Esophagus squamous epithelium (tissue), 5 donors: ENCODE measurements around the gene STRAP. TPM values are rescaled to one million over a fixed set of nuclear protein-coding genes. Genes with fewer than 3 reads are reported as not detected.

Experiments
- DNase-seq: peaks from one replicate; lab custom pipeline; 2025; lab: John Stamatoyannopoulos, UW
- H3K27ac ChIP-seq, 4 donors: fragments of 200-600 bp; sonication (generic); one replicate each; pipeline ENCODE4 v1.5.1; 2016 to 2019; ENCODE audit warnings: mild to moderate bottlenecking in 1 of 4
- H3K27me3 ChIP-seq, 4 donors: fragments of 200-600 bp; sonication (generic); 1 replicate in 3 of 4; 2 replicates in 1 of 4; pipeline versions ENCODE4 v1.5.1 to v1.6.0; 2017 to 2021; ENCODE audit warnings: antibody characterized with exemption in 1 of 4
- H3K36me3 ChIP-seq, 3 donors: fragments of 200-600 bp; sonication (generic); one replicate each; pipeline ENCODE4 v1.5.1; 2016 to 2019
- H3K4me1 ChIP-seq, 3 donors: fragments of 200-600 bp; sonication (generic); one replicate each; pipeline ENCODE4 v1.5.1; 2017 to 2019
- H3K4me3 ChIP-seq, 4 donors: fragments of 200-600 bp; sonication (generic); 1 replicate in 3 of 4; 2 replicates in 1 of 4; pipeline ENCODE4 v1.5.1; 2016 to 2019; ENCODE audit warnings: mild to moderate bottlenecking in 2 of 4, moderate library complexity in 1 of 4
- H3K9me3 ChIP-seq, 3 donors: fragments of 200-600 bp; sonication (generic); one replicate each; pipeline ENCODE4 v1.5.1; 2016 to 2019
- CTCF ChIP-seq, 6 experiments: fragments of 450-650 bp in 4 of 6; fragments of 200-600 bp in 2 of 6; sonication (generic) in 2 of 6; IDR thresholded peaks; one replicate each; pipeline ENCODE4 v1.5.1; 2016 to 2019; ENCODE audit warnings: antibody characterized with exemption in 6 of 6, mild to moderate bottlenecking in 4 of 6, moderate library complexity in 4 of 6
- POLR2A ChIP-seq, 4 donors: fragments of 450-650 bp; IDR thresholded peaks; one replicate each; pipeline ENCODE4 v1.6.1; 2017; ENCODE audit warnings: antibody characterized with exemption in 4 of 4, mild to moderate bottlenecking in 4 of 4, moderate library complexity in 3 of 4
- WGBS, 2 donors: methylation state at CpG; one replicate each; pipeline ENCODE4 v1.1.5; 2018; 5-methylcytosine and 5-hydroxymethylcytosine counted together
- intact Hi-C: fragments of 100-400 bp; cut with DNase I; formaldehyde crosslinking; loops from one replicate; pipeline ENCODE4 v1.15.0; 2022
- total RNA-seq, 4 donors: library from RNA; depleted of rRNA; stranded (reverse); fragments of >200 nt; gene quantifications; one replicate each; pipeline ENCODE4 v1.1.0, GENCODE V29; 2016
- donor health status: DM: yes; HTN: yes; CAD: no.

The STRAP gene
- total RNA-seq, 4 donors from 2014 or later, result 39.2 to 81.3 (median 70.0) TPM

GRCh38 chr12:15892645-15893259 lies 10.6 kb downstream of the STRAP start:
- no peak overlapping the region for H3K27ac ChIP-seq
- no peaks in the 10 kb centered on the region for H3K27me3 ChIP-seq
- 92 to 93% methylated on average over 5 of the region's 5 CpGs for WGBS, 2 donors
- H3K9me3 ChIP-seq, result no peaks in the 10 kb centered on the region
- intact Hi-C loops, result no loop called here
- peaks cover 0 to 80% (median 0%) of the 10 kb centered on the region in 3 donors for H3K36me3 ChIP-seq
- H3K4me3 ChIP-seq, result no peak overlapping the region
- TF ChIP-seq CTCF (IDR thresholded peaks at IDR 0.05) (no peak), POLR2A (IDR thresholded peaks at IDR 0.05) (no peak)
- H3K4me1 ChIP-seq, result peaks cover 0 to 12% (median 0%) of the 10 kb centered on the region in 3 donors
- no peak for DNase-seq

- Histone ChIP-seq H3K27ac (no peak overlapping the region), H3K4me3 (no peak overlapping the region), H3K27me3 (no peaks in the 10 kb centered on the region), H3K9me3 (no peaks in the 10 kb centered on the region), H3K4me1 (peaks cover 0 to 9% (median 0%) of the 10 kb centered on the region in 3 donors), H3K36me3 (peaks cover 0 to 85% (median 0%) of the 10 kb centered on the region in 3 donors)
- DNase-seq, result no peak
- no peak for TF ChIP-seq POLR2A (IDR thresholded peaks at IDR 0.05)
- TF ChIP-seq CTCF (IDR thresholded peaks at IDR 0.05), result no peak
- WGBS, 2 donors, result 78 to 84% methylated on average over 3 of the region's 3 CpGs
- intact Hi-C loops, result no loop called here
Observed at GRCh38 chr12:15893260-15893659, 11.1 kb downstream of the STRAP start.

- Histone ChIP-seq H3K27ac (no peak overlapping the region), H3K27me3 (no peaks in the 10 kb centered on the region), H3K36me3 (peaks cover 0 to 98% (median 9%) of the 10 kb centered on the region in 3 donors), H3K4me3 (no peak overlapping the region), H3K4me1 (peaks cover 0 to 6% (median 0%) of the 10 kb centered on the region in 3 donors), H3K9me3 (no peaks in the 10 kb centered on the region)
- intact Hi-C loops, result no loop called here
- DNase-seq, result no peak
- TF ChIP-seq CTCF (IDR thresholded peaks at IDR 0.05), result no peak
- no peak for TF ChIP-seq POLR2A (IDR thresholded peaks at IDR 0.05)
- WGBS, 2 donors, result 86 to 100% methylated on average over 1 of the region's 1 CpG
Observed at GRCh38 chr12:15896867-15897266, 14.7 kb downstream of the STRAP start.

- H3K27ac ChIP-seq, result no peak overlapping the region
- intact Hi-C loops, result no loop called here
- H3K4me1 ChIP-seq, result peaks cover 0 to 6% (median 0%) of the 10 kb centered on the region in 3 donors
- H3K9me3 ChIP-seq, result no peaks in the 10 kb centered on the region
- 73 to 75% methylated on average over 2 of the region's 2 CpGs for WGBS, 2 donors
- H3K36me3 ChIP-seq, result peaks cover 0 to 98% (median 9%) of the 10 kb centered on the region in 3 donors
- no peak for TF ChIP-seq CTCF (IDR thresholded peaks at IDR 0.05)
- TF ChIP-seq POLR2A (IDR thresholded peaks at IDR 0.05), result no peak
- H3K27me3 ChIP-seq, result no peaks in the 10 kb centered on the region
- no peak for DNase-seq
- H3K4me3 ChIP-seq, result no peak overlapping the region
Observed at GRCh38 chr12:15897433-15897832, 15.2 kb downstream of the STRAP start.

- Histone ChIP-seq H3K27ac (no peak overlapping the region), H3K27me3 (no peaks in the 10 kb centered on the region), H3K4me1 (peaks cover 0 to 6% (median 0%) of the 10 kb centered on the region in 3 donors), H3K36me3 (peaks cover 0 to 100% (median 9%) of the 10 kb centered on the region in 3 donors), H3K9me3 (no peaks in the 10 kb centered on the region), H3K4me3 (no peak overlapping the region)
- TF ChIP-seq POLR2A (IDR thresholded peaks at IDR 0.05) (no peak), CTCF (IDR thresholded peaks at IDR 0.05) (peak; percentile 31 to 70 (median 44))
- no peak for DNase-seq
- intact Hi-C loops, result no loop called here
Observed at GRCh38 chr12:15899282-15899870, 17.2 kb downstream of the STRAP start.
